GM19025 (cell line): ENCODE data around the gene NUDT1.

Experiments
- ATAC-seq: cut with Tn5 transposase; IDR thresholded peaks from one replicate; pipeline ENCODE4 v1.9.1; 2021; ENCODE audit warnings: mild to moderate bottlenecking, low read depth, moderate library complexity; ENCODE audit not compliant: unreplicated experiment

Gene NUDT1

GRCh38 chr7:2222516-2222915 is 19.5 kb upstream of the NUDT1 start:
- no peak for ATAC-seq

GRCh38 chr7:2223321-2223720 is 18.7 kb upstream of the NUDT1 start:
- no peak for ATAC-seq

DNA sequence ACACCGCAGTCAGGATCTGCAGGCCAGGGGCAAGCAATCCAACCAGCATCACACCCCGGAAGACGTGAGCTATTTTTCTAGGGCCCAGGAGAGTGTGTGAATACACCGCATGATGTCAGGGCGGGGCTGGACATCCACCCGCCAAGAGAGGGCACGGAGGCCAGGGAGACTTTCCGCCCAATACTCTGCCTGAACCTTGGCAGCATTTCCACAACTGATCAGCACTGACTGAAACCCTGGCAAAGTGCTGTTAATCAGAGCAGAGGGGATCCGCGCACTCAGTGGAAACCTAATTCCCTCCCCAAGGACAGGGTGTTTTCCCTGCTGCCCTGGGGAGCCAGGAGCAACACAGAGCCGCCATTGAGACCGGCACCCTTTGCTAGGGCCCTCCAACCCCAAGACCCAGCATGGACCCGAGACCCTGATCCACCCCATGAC is 17.5 kb upstream of the NUDT1 start:
- no peak for ATAC-seq

GRCh38 chr7:2224934-2225333 is 17.1 kb upstream of the NUDT1 start:
- no peak for ATAC-seq

DNA sequence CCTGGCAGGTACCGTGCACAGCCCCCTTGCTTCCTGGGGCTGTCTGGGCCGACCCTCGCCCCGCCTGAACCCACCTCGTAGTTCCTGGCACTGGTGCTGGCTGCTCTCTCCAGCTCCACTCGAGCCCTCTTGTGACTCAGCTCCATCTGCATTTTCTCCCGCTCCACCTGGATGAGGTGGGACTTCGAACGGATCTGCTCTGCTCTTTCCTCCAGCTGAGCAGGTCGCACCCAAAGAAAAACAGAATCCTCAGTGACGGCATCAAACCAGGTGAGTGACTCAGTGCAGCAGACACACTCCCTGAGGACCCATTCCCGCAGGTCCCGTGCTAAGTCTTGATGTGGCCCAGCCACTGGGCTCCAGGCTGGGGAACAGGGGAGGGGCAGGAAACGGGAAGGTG is 16.7 kb upstream of the NUDT1 start:
- no peak for ATAC-seq

DNA sequence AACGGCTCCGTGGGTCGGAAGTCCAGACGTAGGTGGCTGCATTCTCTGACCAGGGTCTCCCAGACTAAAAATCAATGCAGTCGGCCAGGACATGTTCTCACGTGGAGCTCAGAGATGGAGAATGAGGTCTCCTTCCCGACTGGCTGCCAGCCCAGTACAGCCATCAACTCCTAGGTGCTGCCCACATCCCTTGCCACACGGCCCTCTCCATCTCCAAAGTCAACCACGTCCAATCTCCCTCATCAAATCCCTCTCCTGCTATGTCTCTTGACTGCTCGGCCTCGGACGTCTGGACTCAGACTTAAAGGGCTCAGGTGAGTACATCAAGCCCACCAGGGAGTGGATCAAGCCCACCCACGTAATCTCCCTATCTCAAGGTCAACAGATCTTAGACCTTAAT is 16.2 kb upstream of the NUDT1 start:
- no peak for ATAC-seq

DNA sequence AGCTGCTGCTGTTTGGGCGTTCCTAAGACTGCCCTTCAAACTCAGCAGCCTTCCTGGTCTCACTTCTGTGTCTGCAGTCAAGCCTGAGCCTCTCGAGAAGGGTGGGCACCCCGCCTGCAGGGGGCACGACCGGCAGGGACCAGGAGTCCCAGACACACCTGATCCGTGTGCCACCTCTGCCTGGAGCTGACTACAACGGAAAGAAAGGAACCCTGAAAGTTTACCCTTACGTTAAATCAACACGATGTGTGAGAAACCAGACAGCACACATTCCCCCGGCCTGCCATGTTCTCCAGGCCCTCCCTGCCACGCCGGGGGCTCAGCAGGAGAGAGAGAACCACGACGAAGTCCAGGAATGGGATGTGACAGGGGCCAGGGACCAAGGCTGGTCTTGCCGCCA is 14.3 kb upstream of the NUDT1 start:
- no peak for ATAC-seq

DNA sequence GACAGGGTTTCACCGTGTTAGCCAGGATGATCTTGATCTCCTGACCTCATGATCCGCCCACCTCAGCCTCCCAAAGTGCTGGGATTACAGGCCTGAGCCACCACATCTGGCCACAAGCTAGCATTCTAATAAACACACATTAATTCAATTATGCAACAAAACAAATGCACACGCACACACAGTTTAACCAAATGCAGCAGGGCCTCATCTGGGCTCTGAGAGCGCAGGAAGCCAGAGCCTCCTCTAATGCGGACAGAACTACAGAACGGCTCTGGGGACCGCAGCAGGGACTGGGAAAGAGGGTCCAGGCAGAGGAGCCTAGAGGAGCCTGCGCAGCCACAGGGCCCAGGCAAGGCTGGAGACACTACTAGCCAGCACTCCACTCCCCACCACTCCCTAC is 13.1 kb upstream of the NUDT1 start:
- no peak for ATAC-seq

- no peak for ATAC-seq
Observed at GRCh38 chr7:2229467-2229866, 12.6 kb upstream of the NUDT1 start.

GRCh38 chr7:2230226-2230625 is 11.8 kb upstream of the NUDT1 start:
- ATAC-seq: no peak

DNA sequence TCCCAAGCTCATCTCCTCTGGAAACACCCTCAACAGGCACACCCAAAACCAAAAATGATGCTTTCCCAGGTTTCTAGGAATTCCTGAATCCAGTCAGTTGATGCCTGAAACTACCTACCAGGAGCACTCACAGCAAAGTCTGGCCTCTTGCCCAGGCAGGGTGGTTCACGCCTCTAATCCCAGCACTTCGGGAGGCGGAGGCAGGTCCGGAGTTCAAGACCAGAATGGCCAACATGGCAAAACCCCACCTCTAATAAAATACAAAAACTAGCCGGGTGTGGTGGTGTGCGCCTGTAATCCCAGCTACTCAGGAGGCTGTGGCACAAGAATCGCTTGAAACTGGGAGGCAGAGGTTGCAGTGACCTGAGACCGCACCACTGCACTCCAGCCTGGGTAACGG is 11.1 kb upstream of the NUDT1 start:
- no peak for ATAC-seq

DNA sequence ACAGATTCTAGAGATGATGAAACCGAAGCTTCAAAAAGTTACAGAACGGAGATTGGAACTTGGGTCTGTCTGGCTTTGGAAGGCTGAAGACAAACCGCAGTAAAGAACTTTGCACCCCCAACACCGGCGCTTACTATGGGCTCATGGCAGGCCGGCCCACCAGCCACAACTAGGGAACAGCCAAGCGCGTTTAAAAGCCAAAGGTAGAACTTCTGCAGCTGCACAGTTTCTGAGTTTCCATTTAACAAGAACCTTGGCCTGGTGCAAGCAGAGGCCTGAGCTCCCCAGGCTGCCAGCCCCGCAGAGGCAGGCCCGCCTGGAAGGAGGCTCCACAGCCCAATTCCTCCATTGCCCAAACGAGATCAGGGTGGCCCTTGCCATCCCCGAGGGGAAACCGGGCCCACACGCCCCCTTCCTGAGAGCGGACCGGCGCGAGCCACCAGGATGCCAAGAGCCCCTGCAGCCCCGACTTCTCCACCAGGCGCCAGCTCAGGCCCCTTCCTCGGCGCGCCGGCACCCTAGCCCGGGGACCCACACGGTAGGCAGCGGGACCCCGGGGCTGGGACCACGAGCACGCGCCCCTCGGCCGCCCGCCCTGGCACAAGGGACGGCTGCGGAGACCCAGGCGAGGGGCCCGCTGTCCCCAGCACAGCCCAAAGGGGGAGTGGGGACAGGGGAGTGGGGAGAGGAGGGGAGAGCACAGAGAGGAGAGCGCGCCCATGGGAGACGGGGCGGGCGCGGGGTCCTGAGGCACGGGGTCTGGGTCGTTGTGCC is 9.8 kb upstream of the NUDT1 start:
- peak; percentile 30 for ATAC-seq

GRCh38 chr7:2232766-2233520 is 9.1 kb upstream of the NUDT1 start, which contains the start of gene MAD1L1:
TSS of gene MAD1L1 (minus strand) at chr7:2232945. CDS start at chr7:2230133, 2,812 bp downstream.
- ATAC-seq: peak; percentile 68

DNA sequence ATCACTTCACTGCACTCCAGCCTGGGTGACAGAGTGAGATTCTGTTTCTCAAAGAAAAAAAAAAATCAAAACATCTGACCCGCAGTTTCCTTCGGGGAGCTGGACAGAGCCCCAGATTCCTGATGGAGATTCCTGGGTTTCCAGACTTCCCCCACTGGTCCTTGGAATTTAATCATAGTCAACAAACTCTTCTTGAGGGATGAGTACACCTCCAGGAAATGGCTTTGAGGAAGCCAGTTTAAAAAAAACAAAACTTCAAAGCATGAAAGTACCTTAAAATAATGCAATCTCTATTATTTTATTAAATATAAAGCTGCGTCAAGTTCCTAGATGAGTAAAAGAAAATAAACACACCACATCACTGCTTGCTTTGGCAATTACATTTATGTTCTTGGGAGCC is 8.1 kb upstream of the NUDT1 start:
- ATAC-seq: no peak

DNA sequence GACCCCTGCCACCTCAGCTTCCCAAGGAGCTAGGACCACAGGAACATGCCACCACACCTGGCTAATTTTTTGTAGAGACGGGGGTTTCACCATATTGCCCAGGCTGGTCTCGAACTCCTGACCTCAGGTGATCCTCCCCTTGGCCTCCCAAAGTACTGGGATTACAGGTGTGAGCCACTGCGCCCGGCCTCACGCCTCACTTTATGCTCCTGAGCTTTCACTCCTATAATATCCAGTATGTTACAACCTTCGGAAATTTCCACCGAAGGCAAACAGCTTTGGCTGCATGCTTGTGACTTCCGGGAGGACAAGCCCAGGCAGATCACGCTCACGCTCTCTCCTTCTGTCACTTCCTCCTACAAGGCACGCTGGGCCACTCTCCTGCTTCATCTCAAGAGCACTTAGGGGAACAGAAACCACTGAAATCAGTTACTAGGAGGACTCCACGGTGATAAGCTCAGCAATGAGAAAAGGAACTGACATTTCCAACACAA is 4.9 kb upstream of the NUDT1 start:
- ATAC-seq: peak; percentile 54

GRCh38 chr7:2239242-2239641 is 2.8 kb upstream of the NUDT1 start:
- no peak for ATAC-seq

DNA sequence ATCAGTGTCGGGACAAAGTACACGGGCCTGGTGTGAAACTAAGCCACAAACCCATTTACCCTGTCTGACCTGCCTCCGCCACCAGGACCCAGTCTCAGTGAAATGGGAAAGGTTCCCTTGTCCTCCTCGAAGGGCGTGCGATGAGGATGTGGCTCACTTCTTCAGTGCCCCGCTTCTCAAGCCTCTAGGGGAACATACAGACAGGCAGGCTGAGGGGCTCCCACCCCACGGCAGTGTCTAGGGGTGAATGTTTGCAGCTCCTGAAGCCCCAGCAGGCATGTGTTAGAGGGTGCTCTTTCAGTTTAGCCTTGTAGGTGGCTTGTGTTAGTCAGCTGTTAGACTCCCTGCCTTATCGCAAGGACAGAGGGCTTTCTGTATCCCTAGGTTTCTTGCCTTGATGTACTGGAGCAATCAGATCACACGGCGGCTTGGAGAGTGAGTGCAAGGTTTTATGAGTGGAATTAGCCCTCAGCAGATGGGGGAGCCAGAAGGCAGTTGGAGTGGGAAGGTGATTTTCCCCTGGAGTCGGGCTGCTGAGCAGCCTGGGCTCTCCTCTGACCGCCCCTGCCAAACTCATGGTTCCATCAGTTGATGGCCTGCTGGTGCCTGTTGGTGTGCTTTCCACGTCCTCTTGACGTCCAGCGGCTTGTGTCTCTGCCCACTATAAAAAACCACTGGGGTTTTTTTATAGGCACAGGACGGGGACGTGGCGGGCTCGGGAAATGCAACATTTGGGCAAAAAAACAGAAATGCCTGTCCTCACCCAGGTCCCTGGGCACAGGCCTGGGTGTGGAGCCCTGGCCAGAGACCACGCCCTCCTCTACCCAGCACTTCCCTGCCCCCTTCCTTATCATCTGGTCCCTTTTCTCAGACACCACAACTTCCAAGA is 759 bp downstream of the NUDT1 start:
- no peak for ATAC-seq

DNA sequence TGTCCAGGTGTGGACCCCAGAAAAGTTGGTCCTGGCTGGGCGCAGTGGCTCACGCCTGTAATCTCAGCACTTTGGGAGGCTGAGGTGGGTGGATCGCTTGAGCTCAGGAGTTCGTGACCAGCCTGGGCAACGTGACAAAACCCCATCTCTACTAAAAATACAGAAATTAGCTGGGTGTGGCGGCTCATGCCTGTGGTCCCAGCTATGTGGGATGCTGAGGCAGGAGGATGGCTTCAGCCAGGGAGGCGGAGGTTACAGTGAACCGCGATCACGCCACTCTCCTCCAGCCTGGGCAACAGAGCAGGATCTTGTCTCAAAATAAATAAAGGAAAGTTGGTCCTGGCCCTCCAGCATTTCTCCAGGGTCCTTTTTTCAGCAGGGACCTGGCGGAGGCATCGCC is 1.4 kb downstream of the NUDT1 start:
- ATAC-seq: no peak

GRCh38 chr7:2244404-2244995 is 2.5 kb downstream of the NUDT1 start:
- ATAC-seq: no peak

DNA sequence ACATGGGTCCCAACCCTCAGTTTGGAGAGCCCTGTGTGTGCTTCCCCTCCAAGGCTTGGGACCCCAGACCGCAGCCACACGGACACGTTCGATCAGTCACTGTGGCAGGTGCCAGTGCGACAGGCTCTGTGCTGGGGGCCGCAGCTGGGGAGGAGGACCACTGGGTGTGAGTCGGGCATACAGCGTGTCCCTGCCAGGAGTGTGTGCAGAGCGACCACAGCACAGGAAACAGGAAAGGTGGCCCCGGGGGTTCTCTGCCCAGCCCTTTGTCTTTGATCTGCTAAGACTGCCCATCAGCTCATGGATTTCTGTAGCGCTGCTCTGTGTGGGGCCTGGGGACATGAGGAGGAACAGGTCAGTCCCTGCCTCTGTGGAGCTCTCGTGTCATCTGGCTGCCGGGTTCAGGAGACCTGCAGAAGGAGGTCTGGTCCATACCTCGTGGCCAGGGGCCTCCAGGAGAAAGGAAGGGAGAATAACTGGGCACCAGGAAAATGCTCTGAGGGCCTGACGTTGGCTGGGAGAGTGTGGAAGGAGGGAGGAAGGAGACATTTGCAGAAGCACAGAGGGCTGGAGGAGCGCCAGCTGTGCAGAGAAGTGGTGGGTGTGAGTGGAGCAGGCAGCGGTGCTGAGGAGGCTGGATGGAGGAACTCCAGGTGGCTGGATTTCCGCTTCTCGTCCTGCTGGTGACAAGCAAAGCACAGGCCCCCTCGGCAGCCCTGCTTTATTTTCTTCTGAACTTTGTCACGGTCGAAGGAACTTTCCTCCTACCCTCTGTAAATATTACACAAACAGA is 4.1 kb downstream of the NUDT1 start:
- no peak for ATAC-seq
